ENCODE measurements around the gene GP1BB.

Gene GP1BB

DNA sequence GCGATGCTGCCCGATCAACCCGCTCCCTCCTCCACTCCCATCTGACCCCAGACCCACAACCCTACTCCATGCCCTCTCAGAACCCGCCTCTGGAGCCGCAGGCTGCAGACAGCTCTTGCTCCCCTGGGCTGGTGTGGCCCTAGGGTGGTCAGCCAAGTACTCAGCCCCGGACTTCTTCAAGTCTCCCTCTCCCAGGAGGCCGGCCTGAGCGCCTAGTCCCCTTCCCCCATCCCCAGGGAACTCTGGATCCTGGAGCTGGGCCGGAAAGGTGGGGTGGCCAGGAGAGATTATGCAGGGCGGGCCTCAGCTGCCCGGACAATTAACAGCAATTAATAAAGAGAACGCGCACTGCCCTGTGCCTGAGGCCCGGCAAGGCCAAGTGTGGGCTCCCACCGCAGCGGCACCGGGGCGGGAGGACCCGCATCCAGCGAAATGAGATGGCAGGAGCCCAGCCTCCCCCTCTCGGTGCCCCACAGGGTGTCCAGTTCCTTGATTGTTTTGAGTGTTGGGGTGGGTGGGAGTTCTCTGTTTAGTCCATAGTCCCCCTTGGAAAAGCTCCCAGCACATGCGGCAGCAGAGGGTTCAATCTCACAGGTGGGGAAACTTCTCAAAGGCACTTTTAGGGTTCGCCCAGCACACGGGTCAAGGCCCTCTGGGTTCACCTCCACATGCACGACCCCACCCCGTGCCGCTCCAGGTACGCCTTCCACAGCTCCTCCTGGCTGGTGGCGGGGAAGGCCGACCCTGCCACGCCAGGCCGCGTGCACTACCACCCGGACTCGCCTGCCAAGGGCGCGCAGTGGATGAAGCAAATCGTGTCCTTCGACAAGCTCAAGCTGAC lies 40.3 kb downstream of the GP1BB start:
- TF ChIP-seq ZFX (IDR thresholded peaks at IDR 0.05) = no peak
- TF ChIP-seq, protein P1, sequence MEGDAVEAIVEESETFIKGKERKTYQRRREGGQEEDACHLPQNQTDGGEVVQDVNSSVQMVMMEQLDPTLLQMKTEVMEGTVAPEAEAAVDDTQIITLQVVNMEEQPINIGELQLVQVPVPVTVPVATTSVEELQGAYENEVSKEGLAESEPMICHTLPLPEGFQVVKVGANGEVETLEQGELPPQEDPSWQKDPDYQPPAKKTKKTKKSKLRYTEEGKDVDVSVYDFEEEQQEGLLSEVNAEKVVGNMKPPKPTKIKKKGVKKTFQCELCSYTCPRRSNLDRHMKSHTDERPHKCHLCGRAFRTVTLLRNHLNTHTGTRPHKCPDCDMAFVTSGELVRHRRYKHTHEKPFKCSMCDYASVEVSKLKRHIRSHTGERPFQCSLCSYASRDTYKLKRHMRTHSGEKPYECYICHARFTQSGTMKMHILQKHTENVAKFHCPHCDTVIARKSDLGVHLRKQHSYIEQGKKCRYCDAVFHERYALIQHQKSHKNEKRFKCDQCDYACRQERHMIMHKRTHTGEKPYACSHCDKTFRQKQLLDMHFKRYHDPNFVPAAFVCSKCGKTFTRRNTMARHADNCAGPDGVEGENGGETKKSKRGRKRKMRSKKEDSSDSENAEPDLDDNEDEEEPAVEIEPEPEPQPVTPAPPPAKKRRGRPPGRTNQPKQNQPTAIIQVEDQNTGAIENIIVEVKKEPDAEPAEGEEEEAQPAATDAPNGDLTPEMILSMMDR (conservative IDR thresholded peaks at IDR 0.05) = no peak
- H3K27ac ChIP-seq = no peak overlapping the region

DNA sequence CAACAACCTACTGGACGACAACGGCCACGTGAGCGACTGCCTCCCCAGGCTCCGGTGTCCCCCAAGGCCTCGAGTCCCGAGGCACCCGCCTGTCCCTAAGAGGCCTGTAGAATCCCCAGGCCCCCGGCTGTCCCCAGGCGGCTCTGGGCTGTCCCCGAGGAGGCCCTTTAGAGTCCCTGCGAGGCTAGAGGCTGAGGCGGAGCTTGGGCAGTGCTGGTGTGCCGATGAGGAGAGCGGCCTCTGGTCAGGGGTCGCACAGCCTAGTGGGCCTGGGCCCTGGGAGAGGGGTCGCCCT lies 40.9 kb downstream of the GP1BB start:
- no peak overlapping the region for H3K27ac ChIP-seq
- TF ChIP-seq ZFX (IDR thresholded peaks at IDR 0.05) = no peak
- TF ChIP-seq, protein P1 (conservative IDR thresholded peaks at IDR 0.05) = no peak

DNA sequence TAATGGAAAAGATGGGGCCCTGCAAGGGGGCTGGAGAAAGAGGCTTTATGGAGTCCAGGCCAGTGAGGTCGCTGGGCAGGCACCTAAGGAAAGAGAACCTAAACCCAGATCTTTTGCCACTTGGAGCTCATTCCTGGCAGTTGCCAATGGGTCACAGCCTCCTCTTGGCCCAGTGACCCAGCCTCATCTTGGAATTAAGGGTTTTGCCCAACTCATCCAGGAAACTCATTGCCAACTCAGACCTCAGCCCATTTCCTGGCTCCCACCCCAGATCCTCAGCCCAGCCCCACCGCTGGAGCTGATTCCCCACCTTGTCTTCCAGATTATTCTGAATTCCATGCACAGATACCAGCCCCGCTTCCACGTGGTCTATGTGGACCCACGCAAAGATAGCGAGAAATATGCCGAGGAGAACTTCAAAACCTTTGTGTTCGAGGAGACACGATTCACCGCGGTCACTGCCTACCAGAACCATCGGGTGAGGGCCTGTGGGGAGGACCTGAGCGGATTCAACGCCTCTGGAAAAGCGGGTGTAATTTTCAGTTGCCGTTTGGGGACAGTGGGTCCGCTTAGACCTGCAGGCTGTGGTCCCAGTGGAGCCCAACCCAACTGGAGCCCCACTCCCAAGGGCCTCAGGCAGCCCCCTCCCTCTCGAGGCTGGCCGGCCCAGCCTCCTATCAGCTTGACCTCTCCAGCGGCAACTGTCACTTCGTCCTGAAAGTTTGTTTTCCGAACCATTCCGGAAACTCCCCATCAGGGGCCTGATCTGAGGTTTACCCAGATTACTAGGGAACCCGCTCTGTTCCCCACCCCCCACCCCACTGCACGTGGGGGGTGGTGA lies 41.5 kb downstream of the GP1BB start:
- no peak overlapping the region for H3K27ac ChIP-seq
- no peak for TF ChIP-seq ZFX (IDR thresholded peaks at IDR 0.05)
- TF ChIP-seq, protein P1 (conservative IDR thresholded peaks at IDR 0.05) = no peak

DNA sequence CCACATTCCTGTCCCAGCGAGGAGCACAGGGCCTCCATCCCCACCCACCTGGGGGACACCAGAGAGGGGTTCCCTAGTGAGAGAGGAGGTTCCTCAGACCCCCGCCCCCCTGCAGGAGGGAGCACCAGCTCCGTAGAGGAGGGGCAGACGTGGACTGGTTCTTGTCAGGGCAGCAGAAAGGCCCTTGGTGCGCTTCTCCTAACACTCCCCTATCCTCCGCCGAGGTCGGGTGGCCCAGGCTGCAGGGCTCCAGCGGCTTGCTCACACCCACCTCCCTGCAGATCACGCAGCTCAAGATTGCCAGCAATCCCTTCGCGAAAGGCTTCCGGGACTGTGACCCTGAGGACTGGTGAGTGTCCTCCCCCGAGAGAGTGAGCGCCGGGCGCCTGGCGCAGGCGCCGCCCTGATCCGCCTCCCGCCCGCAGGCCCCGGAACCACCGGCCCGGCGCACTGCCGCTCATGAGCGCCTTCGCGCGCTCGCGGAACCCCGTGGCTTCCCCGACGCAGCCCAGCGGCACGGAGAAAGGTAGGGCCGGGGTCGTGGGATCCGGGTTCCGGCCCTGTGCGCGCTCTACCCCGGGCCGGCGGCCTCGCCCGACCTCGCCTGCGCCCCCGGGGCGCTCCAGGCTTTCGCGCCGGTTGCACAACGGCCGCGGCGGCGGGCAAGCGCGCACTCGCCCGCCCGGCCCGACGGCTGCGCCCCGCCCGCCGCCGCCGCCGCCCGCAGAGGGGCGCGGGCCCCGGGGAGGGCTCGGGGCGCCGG lies 42.3 kb downstream of the GP1BB start:
- H3K27ac ChIP-seq = no peak overlapping the region
- no peak for TF ChIP-seq ZFX (IDR thresholded peaks at IDR 0.05)
- TF ChIP-seq, protein P1 (conservative IDR thresholded peaks at IDR 0.05) = no peak

DNA sequence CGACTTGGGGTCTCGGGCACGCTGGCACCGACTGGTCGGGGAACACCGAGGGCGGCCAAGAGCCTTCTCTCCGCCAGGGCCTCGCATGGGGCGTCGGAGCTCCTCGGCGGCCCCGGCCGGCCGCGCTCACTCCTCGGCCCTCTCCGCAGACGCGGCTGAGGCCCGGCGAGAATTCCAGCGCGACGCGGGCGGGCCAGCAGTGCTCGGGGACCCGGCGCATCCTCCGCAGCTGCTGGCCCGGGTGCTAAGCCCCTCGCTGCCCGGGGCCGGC lies 42.8 kb downstream of the GP1BB start:
- no peak overlapping the region for H3K27ac ChIP-seq
- TF ChIP-seq, protein P1 (conservative IDR thresholded peaks at IDR 0.05) = no peak
- no peak for TF ChIP-seq ZFX (IDR thresholded peaks at IDR 0.05)

DNA sequence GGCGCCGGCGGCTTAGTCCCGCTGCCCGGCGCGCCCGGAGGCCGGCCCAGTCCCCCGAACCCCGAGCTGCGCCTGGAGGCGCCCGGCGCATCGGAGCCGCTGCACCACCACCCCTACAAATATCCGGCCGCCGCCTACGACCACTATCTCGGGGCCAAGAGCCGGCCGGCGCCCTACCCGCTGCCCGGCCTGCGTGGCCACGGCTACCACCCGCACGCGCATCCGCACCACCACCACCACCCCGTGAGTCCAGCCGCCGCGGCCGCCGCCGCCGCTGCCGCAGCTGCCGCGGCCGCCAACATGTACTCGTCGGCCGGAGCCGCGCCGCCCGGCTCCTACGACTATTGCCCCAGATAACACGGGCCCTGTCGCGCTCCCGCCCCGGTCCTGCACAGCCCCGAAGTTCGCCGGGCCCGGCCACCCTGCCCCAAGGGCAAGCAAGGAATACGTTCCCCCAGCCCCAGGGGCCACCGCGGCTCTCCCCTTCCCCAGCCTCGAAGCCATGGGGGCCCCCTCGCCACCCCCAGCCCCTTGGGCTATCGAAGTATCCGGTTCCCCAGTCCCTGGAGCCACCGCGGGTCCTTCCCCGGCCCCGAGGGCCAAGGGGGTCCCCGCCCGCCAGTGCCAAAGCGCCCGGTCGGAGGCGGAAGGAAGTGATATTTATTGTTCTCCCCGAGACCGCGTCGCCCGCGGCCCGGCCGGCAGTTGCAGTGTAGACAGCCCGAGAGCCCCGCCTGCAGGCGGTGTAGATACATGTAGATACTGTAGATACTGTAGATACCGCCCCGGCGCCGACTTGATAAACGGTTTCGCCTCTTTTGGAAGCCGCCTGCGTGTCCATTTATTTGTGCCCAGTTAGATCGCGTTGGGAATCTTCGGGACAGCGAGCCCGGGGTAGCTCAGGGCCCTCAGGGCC lies 43.4 kb downstream of the GP1BB start:
- H3K27ac ChIP-seq = no peak overlapping the region
- no peak for TF ChIP-seq ZFX (IDR thresholded peaks at IDR 0.05)
- TF ChIP-seq, protein P1 (conservative IDR thresholded peaks at IDR 0.05) = no peak
